Measurements from ENCODE around the gene HOXB6. TPM values are rescaled to one million over a fixed set of nuclear protein-coding genes. Genes with fewer than 3 reads are reported as not detected.

HOXB6 gene
- polyA plus RNA-seq, 2 of the 4 experiments (the other 2 are of a cell fraction): 10.2 to 14.7 TPM

- no peak for DNase-seq (ENCODE audit: low read depth in 1 of 2, low spot score in 1 of 2)
- no peak for FAIRE-seq
- 90% methylated on average over 46 of the region's 47 CpGs for WGBS (ENCODE audit: missing lambda C conversion rate)
- POLR2A ChIA-PET: interaction anchor here (0.6 kb wide), 1 partner anchor 449 kb away, joined by 4 read pairs; no protein-coding TSS in a partner anchor
- Histone ChIP-seq H3K4me1 (peaks cover 32% of the 10 kb centered on the region), H3K4me3 (no peak overlapping the region), H3K27ac (no peak overlapping the region), H3K9me3 (no peaks in the 10 kb centered on the region), H3K4me2 (no peak overlapping the region)
- no peak for TF ChIP-seq RAD21 (conservative IDR thresholded peaks at IDR 0.05 in 1 of 2, IDR thresholded peaks at IDR 0.05 in 1 of 2)
- TF ChIP-seq JUN (IDR thresholded peaks at IDR 0.05): no peak
- TF ChIP-seq RARB (CRISPR knock-in tag; IDR thresholded peaks at IDR 0.05): no peak
- TF ChIP-seq ZNF302 (CRISPR knock-in tag; IDR thresholded peaks at IDR 0.05): no peak
- no peak for TF ChIP-seq ATOH8 (CRISPR knock-in tag; IDR thresholded peaks at IDR 0.05; ENCODE audit: low read depth)
- TF ChIP-seq MAZ (IDR thresholded peaks at IDR 0.05; ENCODE audit: borderline replicate concordance, low read depth, low read length): no peak
- no peak for TF ChIP-seq RNF2 (IDR thresholded peaks at IDR 0.05; ENCODE audit: borderline replicate concordance, low read depth)
- CTCF ChIA-PET: no interaction called here
- no peak for ATAC-seq
These were observed 53.0 kb downstream of the HOXB6 start for GRCh38 chr17:48551596-48552465.

- H3K4me2 ChIP-seq: no peak overlapping the region
- no peak overlapping the region for H3K4me3 ChIP-seq
- TF ChIP-seq FOSB (CRISPR knock-in tag; IDR thresholded peaks at IDR 0.05): no peak
- no peak for TF ChIP-seq KDM1A (IDR thresholded peaks at IDR 0.05; ENCODE audit: low read depth)
- no peak for TF ChIP-seq KDM5A (IDR thresholded peaks at IDR 0.05)
- no peak for TF ChIP-seq MYC (IDR thresholded peaks at IDR 0.05; ENCODE audit: borderline replicate concordance, low read length)
- TF ChIP-seq ATOH8 (CRISPR knock-in tag; IDR thresholded peaks at IDR 0.05; ENCODE audit: low read depth): no peak
- no peak for TF ChIP-seq RFX5 (IDR thresholded peaks at IDR 0.05)
- TF ChIP-seq CBX2 (IDR thresholded peaks at IDR 0.05; ENCODE audit: borderline replicate concordance, low read depth): no peak
- no peak for TF ChIP-seq CBX8 (IDR thresholded peaks at IDR 0.05)
- TF ChIP-seq MAFK (IDR thresholded peaks at IDR 0.05; ENCODE audit: partially characterized antibody): no peak
- no peak for TF ChIP-seq JUNB (IDR thresholded peaks at IDR 0.05)
- TF ChIP-seq EHF (CRISPR knock-in tag; IDR thresholded peaks at IDR 0.05): no peak
- no peak for TF ChIP-seq EP300 (IDR thresholded peaks at IDR 0.05)
- TF ChIP-seq RNF2 (IDR thresholded peaks at IDR 0.05; ENCODE audit: borderline replicate concordance, low read depth): no peak
- no peak for TF ChIP-seq MAX (IDR thresholded peaks at IDR 0.05)
- TF ChIP-seq USF2 (IDR thresholded peaks at IDR 0.05): no peak
- no peak for TF ChIP-seq POLR2AphosphoS2 (conservative IDR thresholded peaks at IDR 0.05; ENCODE audit: low read length)
- no peak for TF ChIP-seq ZNF302 (CRISPR knock-in tag; IDR thresholded peaks at IDR 0.05)
- no peak for TF ChIP-seq HOXB13 (CRISPR knock-in tag; IDR thresholded peaks at IDR 0.05; ENCODE audit: low read depth)
- no peak for TF ChIP-seq RCOR1 (IDR thresholded peaks at IDR 0.05; ENCODE audit: low read depth, low read length)
- WGBS (ENCODE audit: missing lambda C conversion rate): 91% methylated on average over 19 of the region's 19 CpGs
- CTCF ChIA-PET: no interaction called here
- POLR2A ChIA-PET: no interaction called here
- DNase-seq (ENCODE audit: low read depth in 1 of 2, low spot score in 1 of 2) (no peak), ATAC-seq (no peak), FAIRE-seq (no peak)
- H3K9me3 ChIP-seq: no peaks in the 10 kb centered on the region
- H3K4me1 ChIP-seq: peaks cover 30% of the 10 kb centered on the region
- H3K27ac ChIP-seq: no peak overlapping the region
These were observed 53.6 kb downstream of the HOXB6 start for GRCh38 chr17:48551214-48551555.

All from A549 (cell line).